Activated CD8-positive, alpha-beta T cell treated with anti-CD3 and anti-CD28 coated beads for 36 hours (primary cell): Measurements from ENCODE around the gene LCP2. TPM values are rescaled to one million over a fixed set of nuclear protein-coding genes. Genes with fewer than 3 reads are reported as not detected.

ENCODE experiments used
- ATAC-seq: fragments of 200-7000 bp; cut with Tn5 transposase; one replicate; pipeline ENCODE4 v1.10.0; 2021; ENCODE audit warnings: mild to moderate bottlenecking, moderate library complexity
- CTCF ChIA-PET: fragments of 350-600 bp; sonication (Branson Sonifier 250); formaldehyde crosslinking; loops from one replicate; lab custom pipeline; 2021; ENCODE audit warnings: antibody characterized with exemption; lab: Charles Lee
- POLR2A ChIA-PET: fragments of 350-600 bp; sonication (Branson Sonifier 250); formaldehyde crosslinking; loops from one replicate; lab custom pipeline; 2021; ENCODE audit warnings: antibody characterized with exemption; lab: Charles Lee
- DNase-seq: peaks from one replicate; pipeline ENCODE4 v3.0.0-alpha.2; 2020
- H3K27ac Mint-ChIP-seq: one replicate; pipeline ENCODE4 v1.8.0; 2021; ENCODE audit warnings: mild to moderate bottlenecking, mixed read lengths
- H3K27me3 Mint-ChIP-seq: one replicate; pipeline ENCODE4 v1.8.0; 2021; ENCODE audit warnings: mixed read lengths
- H3K36me3 Mint-ChIP-seq: one replicate; pipeline ENCODE4 v1.8.0; 2021; ENCODE audit warnings: low read depth, mixed read lengths
- H3K4me1 Mint-ChIP-seq: one replicate; pipeline ENCODE4 v1.8.0; 2021; ENCODE audit warnings: low read depth, mixed read lengths
- H3K4me3 Mint-ChIP-seq: one replicate; pipeline ENCODE4 v1.8.0; 2021; ENCODE audit warnings: mild to moderate bottlenecking, moderate library complexity, mixed read lengths
- H3K9me3 Mint-ChIP-seq: one replicate; pipeline ENCODE4 v1.8.0; 2021; ENCODE audit warnings: mixed read lengths
- CTCF ChIP-seq: fragments of 200-600 bp; IDR thresholded peaks from one replicate; pipeline ENCODE4 v1.8.0; 2022; ENCODE audit warnings: antibody characterized with exemption, mild to moderate bottlenecking
- intact Hi-C: fragments of 100-400 bp; cut with micrococcal nuclease; formaldehyde crosslinking; loops from one replicate; pipeline ENCODE4 v1.10.0; 2022
- total RNA-seq, 2 experiments: library from RNA; stranded (reverse); gene quantifications; one replicate each; pipeline ENCODE4 v1.2.3, GENCODE V29; 2021

Gene LCP2
- total RNA-seq, 2 experiments from 2014 or later, result 243 to 259 TPM

DNA sequence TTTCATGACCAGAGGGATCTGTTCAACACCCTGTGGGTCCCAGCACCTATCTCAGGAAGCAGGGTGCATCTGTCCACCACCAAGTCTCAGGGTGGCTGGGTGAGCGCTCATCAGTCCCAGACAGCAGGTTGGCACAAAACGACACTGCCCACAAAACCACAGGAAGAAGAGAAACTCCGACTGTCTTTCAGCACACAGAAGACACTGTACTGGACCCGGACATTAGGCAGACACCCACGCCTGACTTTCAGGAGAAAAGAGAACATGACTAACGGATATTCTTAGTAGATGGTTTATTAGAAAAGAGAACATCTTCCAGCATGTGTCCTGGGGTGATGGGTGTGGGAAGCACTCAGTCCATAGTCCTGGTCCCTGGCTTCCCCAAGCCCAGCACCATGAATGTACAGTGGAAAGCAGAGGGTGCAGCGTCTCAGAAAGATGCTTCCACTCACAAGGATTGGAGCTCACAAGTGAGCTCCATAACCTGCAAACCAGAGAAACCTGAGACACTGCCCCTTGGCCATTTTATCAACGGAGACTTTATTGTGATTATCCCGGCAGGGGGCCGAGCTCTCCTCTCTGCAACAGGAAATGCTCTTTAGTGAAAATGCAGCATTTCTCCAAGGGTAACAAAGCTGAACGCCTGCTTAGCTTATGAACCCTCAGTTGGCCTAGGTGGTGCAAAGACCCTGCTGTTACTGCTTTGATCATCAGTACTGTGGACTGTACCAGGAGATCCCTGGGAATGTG lies 35.8 kb upstream of the LCP2 start:
- CTCF ChIA-PET, result interaction anchor here (0.9 to 6.4 kb wide), 16 partner anchors 14 to 107 kb away, joined by 3 to 204 read pairs (median 10); partner anchors contain the start of gene LCP2
- ATAC-seq (peak; percentile 35), DNase-seq (peak; percentile 90)
- Mint-ChIP-seq H3K4me3 (no peak overlapping the region), H3K36me3 (no peaks in the 10 kb centered on the region), H3K27me3 (no peaks in the 10 kb centered on the region), H3K9me3 (no peaks in the 10 kb centered on the region), H3K4me1 (peaks cover 30% of the 10 kb centered on the region), H3K27ac (no peak overlapping the region)
- TF ChIP-seq CTCF, result no peak
- POLR2A ChIA-PET, result interaction anchor here (0.8 to 5.8 kb wide), 17 partner anchors 18 to 105 kb away, joined by 3 to 186 read pairs (median 7); partner anchors contain the start of gene LCP2
- intact Hi-C loops, result loop anchor here (2.0 kb wide), 1 partner anchor 59 kb away; no protein-coding TSS in a partner anchor

DNA sequence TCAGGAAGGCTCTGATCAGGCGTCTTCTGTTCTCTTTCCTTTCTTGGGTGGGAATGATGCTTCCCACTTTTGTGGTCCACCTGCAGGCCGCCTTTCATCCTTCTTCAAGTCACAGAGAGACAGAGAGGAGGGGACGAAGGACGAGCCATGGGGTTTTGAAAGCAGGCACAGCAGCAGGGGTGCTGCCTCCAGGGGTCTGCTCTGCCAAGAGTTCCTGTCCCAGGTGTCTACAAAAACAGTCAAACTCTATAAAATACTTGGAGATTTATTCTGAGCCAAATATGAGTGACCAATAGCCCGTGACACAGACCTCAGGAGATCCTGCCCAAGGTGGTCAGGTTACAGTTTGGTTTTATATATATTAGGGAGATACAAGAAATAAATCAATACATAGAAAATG lies 34.5 kb upstream of the LCP2 start:
- no peak for ATAC-seq
- no peak overlapping the region for H3K4me3 Mint-ChIP-seq

GRCh38 chr5:170330568-170331054 lies 33.0 kb upstream of the LCP2 start:
- ATAC-seq, result no peak
- ChIA-PET CTCF (interaction anchor here (0.9 to 6.4 kb wide), 13 partner anchors 9 to 105 kb away, joined by 3 to 204 read pairs (median 6); partner anchors contain the start of gene LCP2), POLR2A (interaction anchor here (1.0 to 5.8 kb wide), 14 partner anchors 9 to 72 kb away, joined by 4 to 186 read pairs (median 10); partner anchors contain the start of gene LCP2)
- H3K27ac Mint-ChIP-seq, result no peak overlapping the region
- DNase-seq, result peak; percentile 55
- no peak overlapping the region for H3K4me3 Mint-ChIP-seq
- no peak for TF ChIP-seq CTCF
- peaks cover 3% of the 10 kb centered on the region for H3K4me1 Mint-ChIP-seq
- intact Hi-C loops, result loop anchor here (1.0 to 2.0 kb wide), 2 partner anchors 17 to 28 kb away; no protein-coding TSS in a partner anchor
- no peaks in the 10 kb centered on the region for H3K9me3 Mint-ChIP-seq
- H3K36me3 Mint-ChIP-seq, result no peaks in the 10 kb centered on the region
- no peaks in the 10 kb centered on the region for H3K27me3 Mint-ChIP-seq

More for the DNA sequence above, 34.5 kb upstream of the LCP2 start:
- POLR2A ChIA-PET, result interaction anchor here (0.9 to 5.8 kb wide), 16 partner anchors 17 to 74 kb away, joined by 4 to 186 read pairs (median 12); partner anchors contain the start of gene LCP2
- H3K27ac Mint-ChIP-seq, result no peak overlapping the region
- H3K36me3 Mint-ChIP-seq, result no peaks in the 10 kb centered on the region
- CTCF ChIA-PET, result interaction anchor here (1.1 to 6.4 kb wide), 7 partner anchors 13 to 105 kb away, joined by 5 to 204 read pairs (median 38); partner anchors contain the start of gene LCP2
- H3K4me1 Mint-ChIP-seq, result peaks cover 17% of the 10 kb centered on the region
- no peaks in the 10 kb centered on the region for H3K27me3 Mint-ChIP-seq
- intact Hi-C loops, result loop anchor here (2.0 kb wide), 1 partner anchor 57 kb away; no protein-coding TSS in a partner anchor
- DNase-seq, result peak; percentile 39
- H3K9me3 Mint-ChIP-seq, result no peaks in the 10 kb centered on the region
- TF ChIP-seq CTCF, result no peak

- ATAC-seq, result no peak
- TF ChIP-seq CTCF, result no peak
- Mint-ChIP-seq H3K27ac (no peak overlapping the region), H3K4me1 (peaks cover 2% of the 10 kb centered on the region), H3K9me3 (no peaks in the 10 kb centered on the region), H3K4me3 (no peak overlapping the region), H3K36me3 (no peaks in the 10 kb centered on the region), H3K27me3 (no peaks in the 10 kb centered on the region)
- intact Hi-C loops, result no loop called here
- CTCF ChIA-PET, result interaction anchor here (1.6 to 6.4 kb wide), 6 partner anchors 16 to 103 kb away, joined by 5 to 204 read pairs (median 56); partner anchors contain the start of gene LCP2
- POLR2A ChIA-PET, result interaction anchor here (1.4 to 5.8 kb wide), 7 partner anchors 8 to 61 kb away, joined by 3 to 86 read pairs (median 11); no protein-coding TSS in a partner anchor
- no peak for DNase-seq
Measured at GRCh38 chr5:170329524-170329923, 31.9 kb upstream of the LCP2 start.
